Endothelial cell (in vitro differentiated cells): ENCODE measurements around the gene CRADD. TPM values are rescaled to one million over a fixed set of nuclear protein-coding genes. Genes with fewer than 3 reads are reported as not detected.

Experiments
- DNase-seq: peaks from one replicate; pipeline ENCODE4 v3.0.0; 2021; ENCODE audit warnings: low spot score
- H3K27ac Mint-ChIP-seq: one replicate; pipeline ENCODE4 v1.8.0; 2021; ENCODE audit warnings: mixed read lengths, inconsistent platforms; ENCODE audit not compliant: unreplicated experiment
- H3K27me3 Mint-ChIP-seq: one replicate; pipeline ENCODE4 v1.8.0; 2021; ENCODE audit warnings: mild to moderate bottlenecking, moderate library complexity, mixed read lengths, inconsistent platforms; ENCODE audit not compliant: unreplicated experiment
- H3K36me3 Mint-ChIP-seq: one replicate; pipeline ENCODE4 v1.8.0; 2021; ENCODE audit warnings: mild to moderate bottlenecking, low read depth, mixed read lengths, inconsistent platforms; ENCODE audit not compliant: unreplicated experiment
- H3K4me1 Mint-ChIP-seq: one replicate; pipeline ENCODE4 v1.8.0; 2021; ENCODE audit warnings: mild to moderate bottlenecking, mixed read lengths, inconsistent platforms; ENCODE audit not compliant: unreplicated experiment
- H3K4me3 Mint-ChIP-seq: one replicate; pipeline ENCODE4 v1.8.0; 2021; ENCODE audit warnings: mild to moderate bottlenecking, mixed read lengths, inconsistent platforms; ENCODE audit not compliant: unreplicated experiment
- H3K9me3 Mint-ChIP-seq: one replicate; pipeline ENCODE4 v1.8.0; 2021; ENCODE audit warnings: mixed read lengths, inconsistent platforms; ENCODE audit not compliant: unreplicated experiment
- CTCF ChIP-seq: fragments of 200-600 bp; sonication (generic); IDR thresholded peaks from one replicate; pipeline ENCODE4 v1.5.0; 2021; ENCODE audit warnings: antibody characterized with exemption; ENCODE audit not compliant: unreplicated experiment
- total RNA-seq: library from RNA; stranded (reverse); fragmentation: NEBNext Ultra II Directional; extraction: Animal tissue kit (Norgen Biotek cat#: 25700); gene quantifications from one replicate; pipeline ENCODE4 v1.2.1, GENCODE V29; 2021; ENCODE audit not compliant: unreplicated experiment

CRADD gene
- total RNA-seq, 1 donor from 2014 or later, result 6.5 TPM

DNA sequence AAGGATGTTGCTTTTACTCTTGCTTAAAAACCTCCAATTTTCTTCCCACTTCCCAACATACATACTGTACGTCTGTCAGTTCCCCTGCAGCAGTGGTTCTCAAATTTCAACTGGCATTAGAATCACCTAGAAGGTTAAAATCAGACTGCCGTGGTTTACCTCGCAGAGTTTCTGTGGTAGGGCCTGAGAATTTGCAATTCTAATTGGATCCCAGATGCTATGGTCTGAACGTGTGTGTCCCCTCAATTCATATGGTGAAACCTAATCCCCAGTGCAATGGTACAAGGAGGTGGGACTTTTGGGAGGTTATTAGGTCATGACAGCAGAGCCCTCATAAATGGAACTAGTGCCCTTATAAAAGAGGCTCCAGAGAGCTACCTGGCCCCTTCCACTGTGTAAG, 226.9 kb downstream of the CRADD start:
- H3K4me3 Mint-ChIP-seq, result no peak overlapping the region
- H3K27me3 Mint-ChIP-seq, result peaks cover 7% of the 10 kb centered on the region
- peaks cover 11% of the 10 kb centered on the region for H3K4me1 Mint-ChIP-seq
- H3K36me3 Mint-ChIP-seq, result no peaks in the 10 kb centered on the region
- no peak for DNase-seq
- no peak overlapping the region for H3K27ac Mint-ChIP-seq
- TF ChIP-seq CTCF, result no peak
- no peaks in the 10 kb centered on the region for H3K9me3 Mint-ChIP-seq

GRCh38 chr12:93908264-93908663, 231.1 kb downstream of the CRADD start:
- Mint-ChIP-seq H3K4me3 (no peak overlapping the region), H3K4me1 (peaks cover 2% of the 10 kb centered on the region), H3K36me3 (no peaks in the 10 kb centered on the region), H3K27me3 (peaks cover 2% of the 10 kb centered on the region), H3K27ac (no peak overlapping the region), H3K9me3 (no peaks in the 10 kb centered on the region)
- TF ChIP-seq CTCF, result no peak
- no peak for DNase-seq

GRCh38 chr12:93908846-93909567, 231.8 kb downstream of the CRADD start:
- no peaks in the 10 kb centered on the region for H3K36me3 Mint-ChIP-seq
- DNase-seq, result no peak
- peaks cover 2% of the 10 kb centered on the region for H3K4me1 Mint-ChIP-seq
- no peak overlapping the region for H3K4me3 Mint-ChIP-seq
- no peak overlapping the region for H3K27ac Mint-ChIP-seq
- no peaks in the 10 kb centered on the region for H3K9me3 Mint-ChIP-seq
- no peak for TF ChIP-seq CTCF
- no peaks in the 10 kb centered on the region for H3K27me3 Mint-ChIP-seq

- no peak for DNase-seq
- H3K27ac Mint-ChIP-seq, result no peak overlapping the region
- H3K4me3 Mint-ChIP-seq, result no peak overlapping the region
- H3K36me3 Mint-ChIP-seq, result no peaks in the 10 kb centered on the region
- no peaks in the 10 kb centered on the region for H3K9me3 Mint-ChIP-seq
- H3K27me3 Mint-ChIP-seq, result peaks cover 3% of the 10 kb centered on the region
- TF ChIP-seq CTCF, result no peak
- peaks cover 14% of the 10 kb centered on the region for H3K4me1 Mint-ChIP-seq
These were observed 234.2 kb downstream of the CRADD start for GRCh38 chr12:93911396-93911795.

- H3K27me3 Mint-ChIP-seq, result peaks cover 3% of the 10 kb centered on the region
- no peak overlapping the region for H3K27ac Mint-ChIP-seq
- H3K4me3 Mint-ChIP-seq, result no peak overlapping the region
- H3K9me3 Mint-ChIP-seq, result no peaks in the 10 kb centered on the region
- peaks cover 14% of the 10 kb centered on the region for H3K4me1 Mint-ChIP-seq
- no peak for DNase-seq
- TF ChIP-seq CTCF, result no peak
- no peaks in the 10 kb centered on the region for H3K36me3 Mint-ChIP-seq
These were observed 235.0 kb downstream of the CRADD start for GRCh38 chr12:93912086-93912733.
